SK-N-SH treated with all-trans-retinoic acid at 6 μM for 48 hours (cell line): ENCODE measurements around the gene ANXA7.

Experiments
- ATAC-seq: fragments of 200-7000 bp; cut with Tn5 transposase; 3 replicates; pipeline ENCODE4 v1.9.1; 2020; ENCODE audit warnings: mild to moderate bottlenecking, moderate library complexity
- ARNTL ChIP-seq: fragments of 450-650 bp; formaldehyde crosslinking; IDR thresholded peaks from 2 replicates; pipeline ENCODE4 v1.5.0; 2020; ENCODE audit warnings: low read depth, mild to moderate bottlenecking, moderate library complexity, borderline replicate concordance
- BACH2 ChIP-seq: fragments of 250-450 bp; sonication (Bioruptor Pico); IDR thresholded peaks from 2 replicates; pipeline ENCODE4 v1.9.0; 2021; ENCODE audit warnings: mild to moderate bottlenecking, borderline replicate concordance
- CREB5 ChIP-seq: fragments of 250-450 bp; sonication (Bioruptor Pico); IDR thresholded peaks from 2 replicates; pipeline ENCODE4 v1.5.1; 2020; ENCODE audit warnings: low read depth, mild to moderate bottlenecking, moderate library complexity
- CSDC2 ChIP-seq: fragments of 250-450 bp; sonication (Bioruptor Pico); IDR thresholded peaks from 2 replicates; pipeline ENCODE4 v1.5.0; 2020; ENCODE audit warnings: mild to moderate bottlenecking, moderate library complexity
- ESRRG ChIP-seq: fragments of 250-450 bp; sonication (Bioruptor Pico); IDR thresholded peaks from 2 replicates; pipeline ENCODE4 v1.6.1; 2021; ENCODE audit warnings: mild to moderate bottlenecking
- GLIS3 ChIP-seq: fragments of 250-450 bp; sonication (Bioruptor Pico); IDR thresholded peaks from 2 replicates; pipeline ENCODE4 v1.5.0; 2020; ENCODE audit warnings: mild to moderate bottlenecking, moderate library complexity
- ISL1 ChIP-seq: fragments of 250-450 bp; sonication (Bioruptor Pico); IDR thresholded peaks from 2 replicates; pipeline ENCODE4 v2.1.2; 2022; ENCODE audit warnings: mild to moderate bottlenecking, moderate library complexity
- OSR1 ChIP-seq: fragments of 250-450 bp; sonication (Bioruptor Pico); IDR thresholded peaks from 2 replicates; pipeline ENCODE4 v1.8.0; 2022; ENCODE audit warnings: moderate library complexity, mild to moderate bottlenecking, inconsistent platforms
- PATZ1 ChIP-seq: fragments of 250-450 bp; sonication (Bioruptor Pico); IDR thresholded peaks from 2 replicates; pipeline ENCODE4 v1.8.0; 2020; ENCODE audit warnings: mild to moderate bottlenecking, moderate library complexity, borderline replicate concordance
- POU6F1 ChIP-seq: fragments of 250-450 bp; sonication (Bioruptor Pico); IDR thresholded peaks from 2 replicates; pipeline ENCODE4 v1.8.0; 2021; ENCODE audit warnings: low read depth, mild to moderate bottlenecking, moderate library complexity, borderline replicate concordance
- PPARA ChIP-seq: fragments of 250-450 bp; sonication (Bioruptor Pico); IDR thresholded peaks from 2 replicates; pipeline ENCODE4 v1.5.0; 2020; ENCODE audit warnings: mild to moderate bottlenecking, borderline replicate concordance
- RARB ChIP-seq: fragments of 250-450 bp; sonication (Bioruptor Pico); IDR thresholded peaks from 2 replicates; pipeline ENCODE4 v1.8.0; 2021; ENCODE audit warnings: mild to moderate bottlenecking, moderate library complexity
- SNAI2 ChIP-seq: fragments of 250-450 bp; sonication (Bioruptor Pico); IDR thresholded peaks from 2 replicates; pipeline ENCODE4 v1.5.0; 2020; ENCODE audit warnings: mild to moderate bottlenecking, moderate library complexity
- TCF4 ChIP-seq: fragments of 250-450 bp; sonication (Bioruptor Pico); IDR thresholded peaks from 2 replicates; pipeline ENCODE4 v1.8.0; 2021; ENCODE audit warnings: mild to moderate bottlenecking, moderate library complexity, borderline replicate concordance
- TSHZ2 ChIP-seq: fragments of 250-450 bp; sonication (Bioruptor Pico); IDR thresholded peaks from 2 replicates; pipeline ENCODE4 v1.5.0; 2020; ENCODE audit warnings: mild to moderate bottlenecking, moderate library complexity
- ZC3H10 ChIP-seq: fragments of 250-450 bp; sonication (Bioruptor Pico); IDR thresholded peaks from 2 replicates; pipeline ENCODE4 v1.5.1; 2021; ENCODE audit warnings: mild to moderate bottlenecking, moderate library complexity
- ZFP3 ChIP-seq: fragments of 250-450 bp; sonication (Bioruptor Pico); IDR thresholded peaks from 2 replicates; pipeline ENCODE4 v1.5.0; 2020; ENCODE audit warnings: mild to moderate bottlenecking, moderate library complexity
- ZFP30 ChIP-seq: fragments of 450-650 bp; formaldehyde crosslinking; IDR thresholded peaks from 2 replicates; pipeline ENCODE4 v1.5.0; 2022; ENCODE audit warnings: mild to moderate bottlenecking, moderate library complexity
- ZNF565 ChIP-seq: fragments of 450-650 bp; formaldehyde crosslinking; conservative IDR thresholded peaks from 2 replicates; pipeline ENCODE4 v1.5.0; 2020; ENCODE audit warnings: low read depth, mild to moderate bottlenecking, moderate library complexity
- ZNF70 ChIP-seq: fragments of 450-650 bp; formaldehyde crosslinking; IDR thresholded peaks from 2 replicates; pipeline ENCODE4 v1.5.0; 2020; ENCODE audit warnings: mild to moderate bottlenecking, moderate library complexity

Gene ANXA7

GRCh38 chr10:73339436-73339835, 74.4 kb downstream of the ANXA7 start:
- ATAC-seq: no peak
- no peak for TF ChIP-seq PPARA (CRISPR knock-in tag)
- no peak for TF ChIP-seq OSR1 (CRISPR knock-in tag)
- TF ChIP-seq POU6F1 (CRISPR knock-in tag): no peak
- no peak for TF ChIP-seq ZC3H10
- no peak for TF ChIP-seq TCF4 (CRISPR knock-in tag)
- TF ChIP-seq SNAI2 (CRISPR knock-in tag): no peak
- no peak for TF ChIP-seq ZNF70 (CRISPR knock-in tag)
- no peak for TF ChIP-seq TSHZ2 (CRISPR knock-in tag)
- TF ChIP-seq ISL1 (CRISPR knock-in tag): no peak
- no peak for TF ChIP-seq BACH2 (CRISPR knock-in tag)
- no peak for TF ChIP-seq CREB5 (CRISPR knock-in tag)
- TF ChIP-seq ZFP30 (CRISPR knock-in tag): no peak
- TF ChIP-seq CSDC2 (CRISPR knock-in tag): no peak
- no peak for TF ChIP-seq ESRRG (CRISPR knock-in tag)
- TF ChIP-seq ZFP3 (CRISPR knock-in tag): no peak
- no peak for TF ChIP-seq ARNTL (CRISPR knock-in tag)
- TF ChIP-seq PATZ1: no peak

- ATAC-seq: no peak
- no peak for TF ChIP-seq ARNTL (CRISPR knock-in tag)
- TF ChIP-seq RARB (CRISPR knock-in tag): no peak
- TF ChIP-seq ZFP30 (CRISPR knock-in tag): no peak
- no peak for TF ChIP-seq ZFP3 (CRISPR knock-in tag)
- no peak for TF ChIP-seq PATZ1
- no peak for TF ChIP-seq TSHZ2 (CRISPR knock-in tag)
- no peak for TF ChIP-seq GLIS3 (CRISPR knock-in tag)
- no peak for TF ChIP-seq ISL1 (CRISPR knock-in tag)
- no peak for TF ChIP-seq ESRRG (CRISPR knock-in tag)
- TF ChIP-seq ZNF565 (CRISPR knock-in tag): no peak
- TF ChIP-seq POU6F1 (CRISPR knock-in tag): no peak
- no peak for TF ChIP-seq TCF4 (CRISPR knock-in tag)
- TF ChIP-seq OSR1 (CRISPR knock-in tag): no peak
- TF ChIP-seq CSDC2 (CRISPR knock-in tag): no peak
- TF ChIP-seq ZNF70 (CRISPR knock-in tag): no peak
- TF ChIP-seq, all 23 proteins: peak for 0
Measured at GRCh38 chr10:73338801-73339368, 75.0 kb downstream of the ANXA7 start.
